OCI-LY3 (cell line): Measurements from ENCODE around the gene PYGB.

Experiments
- H2AFZ ChIP-seq: fragments of 200-600, 300-600 bp; shearing (Covaris generic); 2 replicates; pipeline ENCODE4 v1.6.0; 2014; ENCODE audit warnings: antibody characterized with exemption, low read depth, low read length
- H3K27ac ChIP-seq: fragments of 200-600, 300-600 bp; sonication (generic); 2 replicates; pipeline ENCODE4 v1.5.1; 2014; ENCODE audit warnings: mild to moderate bottlenecking, low read length, moderate library complexity, mixed read lengths
- H3K27me3 ChIP-seq: fragments of 200-600, 300-600 bp; sonication (generic); 2 replicates; pipeline ENCODE4 v1.6.1; 2014; ENCODE audit warnings: low read depth, low read length, mixed read lengths
- H3K36me3 ChIP-seq: fragments of 200-600, 300-600 bp; sonication (generic); replicated peaks from 2 replicates; pipeline ENCODE3; 2014; ENCODE audit warnings: low read depth, low read length, mixed read lengths
- H3K4me1 ChIP-seq: fragments of 300-600, 200-600 bp; sonication (generic); 2 replicates; pipeline ENCODE4 v1.6.1; 2014; ENCODE audit warnings: low read length, mixed read lengths
- H3K4me2 ChIP-seq: fragments of 200-600, 300-600 bp; sonication (generic); 2 replicates; pipeline ENCODE4 v1.6.1; 2014; ENCODE audit warnings: low read length, mixed read lengths
- H3K4me3 ChIP-seq: fragments of 300-600, 200-600 bp; sonication (generic); 2 replicates; pipeline ENCODE4 v1.5.1; 2014; ENCODE audit warnings: antibody characterized with exemption, mild to moderate bottlenecking, low read length, moderate library complexity
- H3K79me2 ChIP-seq: fragments of 300-600, 200-600 bp; shearing (Covaris generic); 2 replicates; pipeline ENCODE4 v1.6.1; 2014; ENCODE audit warnings: mild to moderate bottlenecking, low read length, mixed read lengths
- H3K9ac ChIP-seq: fragments of 300-600, 200-600 bp; shearing (Covaris generic); 2 replicates; pipeline ENCODE4 v1.6.0; 2014; ENCODE audit warnings: mild to moderate bottlenecking, low read length, moderate library complexity
- H3K9me3 ChIP-seq: fragments of 200-600, 300-600 bp; shearing (Covaris generic); 2 replicates; pipeline ENCODE4 v1.6.1; 2014; ENCODE audit warnings: low read length, mixed read lengths; ENCODE audit not compliant: insufficient read depth
- H4K20me1 ChIP-seq: fragments of 200-600, 300-600 bp; sonication (generic); 2 replicates; pipeline ENCODE4 v1.6.1; 2016; ENCODE audit warnings: low read length, mixed read lengths; ENCODE audit not compliant: insufficient read depth
- CTCF ChIP-seq: fragments of 200-600, 300-600 bp; sonication (generic); IDR thresholded peaks from 2 replicates; pipeline ENCODE4 v1.5.1; 2014; ENCODE audit warnings: antibody characterized with exemption, low read length, low read depth
- EZH2phosphoT487 ChIP-seq: fragments of 200-600 bp; shearing (Covaris generic); IDR thresholded peaks from 2 replicates; pipeline ENCODE4 v1.6.1; 2018; ENCODE audit warnings: antibody characterized with exemption, mixed run types, low read depth

PYGB gene

GRCh38 chr20:25250508-25250907, 2.6 kb downstream of the PYGB start:
- H3K9ac ChIP-seq: no peak overlapping the region
- H3K4me1 ChIP-seq: peaks cover 24% of the 10 kb centered on the region
- 0 out of 2 replicates have a peak, but pooled peaks cover 5% of the 10 kb centered on the region for H4K20me1 ChIP-seq
- H3K9me3 ChIP-seq: no peaks in the 10 kb centered on the region
- H3K4me3 ChIP-seq: no peak overlapping the region
- peaks cover 14% of the 10 kb centered on the region for H3K27me3 ChIP-seq
- H3K27ac ChIP-seq: no peak overlapping the region
- no peak for TF ChIP-seq CTCF
- TF ChIP-seq EZH2phosphoT487: no peak
- peaks cover 6% of the 10 kb centered on the region for H3K36me3 ChIP-seq
- H2AFZ ChIP-seq: no peak overlapping the region
- H3K79me2 ChIP-seq: peaks cover 50% of the 10 kb centered on the region
- H3K4me2 ChIP-seq: no peak overlapping the region

- peaks cover 13% of the 10 kb centered on the region for H3K27me3 ChIP-seq
- no peak overlapping the region for H3K4me3 ChIP-seq
- no peak overlapping the region for H3K9ac ChIP-seq
- TF ChIP-seq CTCF (no peak), EZH2phosphoT487 (no peak)
- H3K4me2 ChIP-seq: no peak overlapping the region
- no peak overlapping the region for H3K27ac ChIP-seq
- peaks cover 6% of the 10 kb centered on the region for H3K36me3 ChIP-seq
- H2AFZ ChIP-seq: no peak overlapping the region
- H3K79me2 ChIP-seq: peaks cover 50% of the 10 kb centered on the region
- H3K9me3 ChIP-seq: no peaks in the 10 kb centered on the region
- H3K4me1 ChIP-seq: peaks cover 21% of the 10 kb centered on the region
- H4K20me1 ChIP-seq: 0 out of 2 replicates have a peak, but pooled peaks cover 5% of the 10 kb centered on the region
Observed at GRCh38 chr20:25251019-25251418, 3.1 kb downstream of the PYGB start.

- Histone ChIP-seq H2AFZ (no peak overlapping the region), H3K4me1 (peaks cover 16% of the 10 kb centered on the region), H3K9me3 (no peaks in the 10 kb centered on the region), H3K9ac (no peak overlapping the region), H3K27me3 (peaks cover 9% of the 10 kb centered on the region), H3K4me2 (no peak overlapping the region), H4K20me1 (0 out of 2 replicates have a peak, but pooled peaks cover 5% of the 10 kb centered on the region), H3K36me3 (peaks cover 6% of the 10 kb centered on the region), H3K4me3 (no peak overlapping the region), H3K79me2 (peaks cover 50% of the 10 kb centered on the region), H3K27ac (no peak overlapping the region)
- TF ChIP-seq CTCF (no peak), EZH2phosphoT487 (no peak)
Observed at GRCh38 chr20:25251558-25251957, 3.7 kb downstream of the PYGB start.

GRCh38 chr20:25252230-25252651, 4.4 kb downstream of the PYGB start:
- no peak overlapping the region for H3K4me2 ChIP-seq
- peaks cover 50% of the 10 kb centered on the region for H3K79me2 ChIP-seq
- TF ChIP-seq EZH2phosphoT487 (no peak), CTCF (no peak)
- no peak overlapping the region for H2AFZ ChIP-seq
- peaks cover 9% of the 10 kb centered on the region for H3K4me1 ChIP-seq
- no peak overlapping the region for H3K4me3 ChIP-seq
- peaks cover 2% of the 10 kb centered on the region for H3K27me3 ChIP-seq
- no peak overlapping the region for H3K9ac ChIP-seq
- H3K36me3 ChIP-seq: peaks cover 6% of the 10 kb centered on the region
- 0 out of 2 replicates have a peak, but pooled peaks cover 5% of the 10 kb centered on the region for H4K20me1 ChIP-seq
- no peaks in the 10 kb centered on the region for H3K9me3 ChIP-seq
- no peak overlapping the region for H3K27ac ChIP-seq
